Suprapubic skin (tissue), 4 donors: ENCODE results near the gene GABRB2. TPM values are rescaled to one million over a fixed set of nuclear protein-coding genes. Genes with fewer than 3 reads are reported as not detected.

ENCODE experiments used
- DNase-seq, 2 donors: peaks; one replicate each; pipeline ENCODE4 v3.0.0-alpha.2; 2019; ENCODE audit warnings: low spot score in 2 of 2
- H3K27ac ChIP-seq: fragments of 200-600 bp; sonication (generic); one replicate; pipeline ENCODE4 v1.5.1; 2019
- H3K27me3 ChIP-seq: fragments of 200-600 bp; sonication (generic); one replicate; pipeline ENCODE4 v1.5.1; 2019
- H3K36me3 ChIP-seq: fragments of 200-600 bp; sonication (generic); one replicate; pipeline ENCODE4 v1.5.1; 2019
- H3K4me1 ChIP-seq: fragments of 200-600 bp; sonication (generic); one replicate; pipeline ENCODE4 v1.5.1; 2019
- H3K4me3 ChIP-seq: fragments of 200-600 bp; sonication (generic); one replicate; pipeline ENCODE4 v1.5.1; 2019; ENCODE audit warnings: mild to moderate bottlenecking
- H3K9me3 ChIP-seq: fragments of 200-600 bp; sonication (generic); one replicate; pipeline ENCODE4 v1.5.1; 2019
- EP300 ChIP-seq: sonication (generic); formaldehyde crosslinking; IDR thresholded peaks from one replicate; pipeline ENCODE4 v1.6.1; 2017; ENCODE audit warnings: antibody characterized with exemption
- POLR2A ChIP-seq, 2 donors: fragments of 450-650 bp; IDR thresholded peaks; one replicate each; pipeline ENCODE4 v1.6.1; 2017; ENCODE audit warnings: antibody characterized with exemption in 2 of 2, mild to moderate bottlenecking in 2 of 2, moderate library complexity in 2 of 2
- POLR2AphosphoS5 ChIP-seq, 3 donors: sonication (generic); formaldehyde crosslinking; IDR thresholded peaks; one replicate each; pipeline ENCODE4 v1.6.1; 2017; ENCODE audit warnings: antibody characterized with exemption in 3 of 3
- WGBS: methylation state at CpG from one replicate; pipeline ENCODE4 v1.1.5; 2018; 5-methylcytosine and 5-hydroxymethylcytosine counted together
- total RNA-seq, 4 donors: library from RNA; depleted of rRNA; stranded (reverse); fragments of >200 nt; gene quantifications; one replicate each; pipeline ENCODE4 v1.1.0, GENCODE V29; 2016
- TF ChIP-seq, protein P1 (sequence below), 2 donors: fragments of 200-600 bp in 1 of 2; fragments of 450-650 bp in 1 of 2; sonication (generic) in 1 of 2; IDR thresholded peaks; one replicate each; pipeline ENCODE4 v1.5.1; 2016 to 2019; ENCODE audit warnings: antibody characterized with exemption in 2 of 2, mild to moderate bottlenecking in 1 of 2, moderate library complexity in 1 of 2

Gene GABRB2
- total RNA-seq, 4 donors from 2014 or later, result 0.11 to 1.6 (median 0.24) TPM; not detected in 1

- 69% methylated on average over 4 of the region's 4 CpGs for WGBS
Measured at GRCh38 chr5:161471211-161471950, 75.1 kb downstream of the GABRB2 start.

DNA sequence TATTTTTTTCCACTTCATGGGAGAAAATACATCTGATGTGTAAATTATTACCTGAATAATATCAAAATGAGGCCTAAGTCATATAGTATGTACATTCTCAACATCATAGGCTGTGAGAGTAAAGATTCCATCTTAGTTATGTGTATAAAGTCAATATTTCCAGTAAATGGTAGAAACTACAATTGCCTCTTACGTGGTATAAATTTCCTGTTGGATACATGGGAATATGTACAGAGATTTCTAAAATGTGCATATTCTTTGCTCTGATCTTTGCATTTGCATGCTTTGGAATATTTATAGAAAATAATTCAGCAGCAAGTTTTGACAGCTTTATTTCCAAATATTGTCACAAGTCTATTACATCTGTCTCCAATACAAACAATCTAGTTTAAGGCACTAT, 78.8 kb downstream of the GABRB2 start:
- 70% methylated on average over 1 of the region's 1 CpG for WGBS
- H3K36me3 ChIP-seq, result no peaks in the 10 kb centered on the region
- no peaks in the 10 kb centered on the region for H3K9me3 ChIP-seq
- TF ChIP-seq EP300 (no peak), POLR2A (IDR thresholded peaks at IDR 0.05) (no peak), POLR2AphosphoS5 (IDR thresholded peaks at IDR 0.05) (no peak)
- TF ChIP-seq, protein P1, sequence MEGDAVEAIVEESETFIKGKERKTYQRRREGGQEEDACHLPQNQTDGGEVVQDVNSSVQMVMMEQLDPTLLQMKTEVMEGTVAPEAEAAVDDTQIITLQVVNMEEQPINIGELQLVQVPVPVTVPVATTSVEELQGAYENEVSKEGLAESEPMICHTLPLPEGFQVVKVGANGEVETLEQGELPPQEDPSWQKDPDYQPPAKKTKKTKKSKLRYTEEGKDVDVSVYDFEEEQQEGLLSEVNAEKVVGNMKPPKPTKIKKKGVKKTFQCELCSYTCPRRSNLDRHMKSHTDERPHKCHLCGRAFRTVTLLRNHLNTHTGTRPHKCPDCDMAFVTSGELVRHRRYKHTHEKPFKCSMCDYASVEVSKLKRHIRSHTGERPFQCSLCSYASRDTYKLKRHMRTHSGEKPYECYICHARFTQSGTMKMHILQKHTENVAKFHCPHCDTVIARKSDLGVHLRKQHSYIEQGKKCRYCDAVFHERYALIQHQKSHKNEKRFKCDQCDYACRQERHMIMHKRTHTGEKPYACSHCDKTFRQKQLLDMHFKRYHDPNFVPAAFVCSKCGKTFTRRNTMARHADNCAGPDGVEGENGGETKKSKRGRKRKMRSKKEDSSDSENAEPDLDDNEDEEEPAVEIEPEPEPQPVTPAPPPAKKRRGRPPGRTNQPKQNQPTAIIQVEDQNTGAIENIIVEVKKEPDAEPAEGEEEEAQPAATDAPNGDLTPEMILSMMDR (IDR thresholded peaks at IDR 0.05), result no peak
- H3K4me1 ChIP-seq, result no peaks in the 10 kb centered on the region
- no peaks in the 10 kb centered on the region for H3K27me3 ChIP-seq
- no peak for DNase-seq
- no peak overlapping the region for H3K27ac ChIP-seq
- no peak overlapping the region for H3K4me3 ChIP-seq

More at GRCh38 chr5:161471211-161471950, 75.1 kb downstream of the GABRB2 start:
- Histone ChIP-seq H3K4me1 (no peaks in the 10 kb centered on the region), H3K27me3 (no peaks in the 10 kb centered on the region), H3K9me3 (peaks cover 7% of the 10 kb centered on the region), H3K4me3 (no peak overlapping the region), H3K27ac (no peak overlapping the region), H3K36me3 (no peaks in the 10 kb centered on the region)
- DNase-seq, result no peak
- no peak for TF ChIP-seq EP300
- no peak for TF ChIP-seq POLR2A (IDR thresholded peaks at IDR 0.05)
- TF ChIP-seq, protein P1 (IDR thresholded peaks at IDR 0.05), result no peak
- TF ChIP-seq POLR2AphosphoS5 (IDR thresholded peaks at IDR 0.05), result no peak

GRCh38 chr5:161460741-161461140, 85.8 kb downstream of the GABRB2 start:
- Histone ChIP-seq H3K9me3 (no peaks in the 10 kb centered on the region), H3K36me3 (no peaks in the 10 kb centered on the region), H3K4me3 (no peak overlapping the region), H3K27ac (no peak overlapping the region), H3K27me3 (no peaks in the 10 kb centered on the region), H3K4me1 (no peaks in the 10 kb centered on the region)
- WGBS, result 39% methylated on average over 1 of the region's 1 CpG
- DNase-seq, result no peak
- TF ChIP-seq EP300 (no peak), POLR2AphosphoS5 (IDR thresholded peaks at IDR 0.05) (no peak), POLR2A (IDR thresholded peaks at IDR 0.05) (no peak)
- TF ChIP-seq, protein P1 (IDR thresholded peaks at IDR 0.05), result no peak

DNA sequence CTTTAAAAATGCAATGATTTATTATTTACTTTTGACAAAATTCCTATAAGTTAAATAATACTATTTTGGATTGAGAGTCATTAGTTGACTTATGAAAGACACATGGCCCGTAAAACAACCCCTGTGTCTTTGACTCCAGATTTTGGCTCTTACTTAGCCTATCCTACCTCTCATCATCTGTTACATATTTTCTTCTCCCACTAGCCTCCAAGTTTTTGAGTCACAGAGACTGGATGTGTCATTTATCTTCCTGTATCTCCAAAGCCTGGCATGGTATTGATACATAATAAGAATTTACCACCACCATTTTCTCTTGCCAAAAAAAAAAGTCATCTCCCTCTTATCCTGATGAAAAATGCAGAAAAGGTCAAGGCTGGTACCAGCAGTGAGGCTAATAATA, 99.9 kb downstream of the GABRB2 start:
- H3K4me3 ChIP-seq, result no peak overlapping the region
- DNase-seq, result no peak
- 69% methylated on average over 1 of the region's 1 CpG for WGBS
- no peak overlapping the region for H3K27ac ChIP-seq
- no peaks in the 10 kb centered on the region for H3K4me1 ChIP-seq
- TF ChIP-seq POLR2AphosphoS5 (IDR thresholded peaks at IDR 0.05) (no peak), POLR2A (IDR thresholded peaks at IDR 0.05) (no peak)
- TF ChIP-seq, protein P1 (IDR thresholded peaks at IDR 0.05), result no peak
- H3K36me3 ChIP-seq, result no peaks in the 10 kb centered on the region
- H3K27me3 ChIP-seq, result no peaks in the 10 kb centered on the region
- H3K9me3 ChIP-seq, result no peaks in the 10 kb centered on the region

- H3K4me1 ChIP-seq, result no peaks in the 10 kb centered on the region
- H3K27ac ChIP-seq, result no peak overlapping the region
- DNase-seq, result no peak
- no peak for TF ChIP-seq POLR2A (IDR thresholded peaks at IDR 0.05)
- no peaks in the 10 kb centered on the region for H3K36me3 ChIP-seq
- no peaks in the 10 kb centered on the region for H3K9me3 ChIP-seq
- no peaks in the 10 kb centered on the region for H3K27me3 ChIP-seq
- H3K4me3 ChIP-seq, result no peak overlapping the region
Measured at GRCh38 chr5:161442471-161442870, 104.1 kb downstream of the GABRB2 start.

GRCh38 chr5:161432798-161433197, 113.7 kb downstream of the GABRB2 start:
- Histone ChIP-seq H3K27me3 (no peaks in the 10 kb centered on the region), H3K4me3 (no peak overlapping the region), H3K36me3 (no peaks in the 10 kb centered on the region), H3K4me1 (no peaks in the 10 kb centered on the region), H3K27ac (no peak overlapping the region), H3K9me3 (no peaks in the 10 kb centered on the region)
- WGBS, result 42% methylated on average over 2 of the region's 2 CpGs
- DNase-seq, result no peak
- TF ChIP-seq POLR2A (IDR thresholded peaks at IDR 0.05), result no peak
- no peak for TF ChIP-seq EP300
- TF ChIP-seq, protein P1 (IDR thresholded peaks at IDR 0.05), result no peak
- no peak for TF ChIP-seq POLR2AphosphoS5 (IDR thresholded peaks at IDR 0.05)
